Prostate gland (tissue), 2 donors: ENCODE measurements around the gene TK1.

Experiments
- CTCF ChIP-seq, 4 experiments: fragments of 200-600 bp in 2 of 4; fragments of 450-650 bp in 2 of 4; sonication (generic) in 2 of 4; IDR thresholded peaks; 1 replicate in 3 of 4; 2 replicates in 1 of 4; pipeline ENCODE4 v1.5.1; 2016 to 2019; ENCODE audit warnings: antibody characterized with exemption in 4 of 4, mild to moderate bottlenecking in 2 of 4, moderate library complexity in 2 of 4
- POLR2A ChIP-seq: fragments of 450-650 bp; IDR thresholded peaks from one replicate; pipeline ENCODE4 v1.6.1; 2016; ENCODE audit warnings: antibody characterized with exemption, mild to moderate bottlenecking
- POLR2AphosphoS5 ChIP-seq: sonication (generic); formaldehyde crosslinking; IDR thresholded peaks from one replicate; pipeline ENCODE4 v1.6.1; 2017; ENCODE audit warnings: antibody characterized with exemption

- no peak for TF ChIP-seq CTCF (IDR thresholded peaks at IDR 0.05)
- TF ChIP-seq POLR2A: no peak
- no peak for TF ChIP-seq POLR2AphosphoS5
These were observed 4.3 kb downstream of the TK1 start for GRCh38 chr17:78182504-78182903.
